WI38 (cell line): ENCODE measurements around the gene HSPB6.

Experiments
- H3K4me3 ChIP-seq: 2 replicates; pipeline ENCODE4 v1.5.1; 2011; ENCODE audit warnings: low read depth, mild to moderate bottlenecking, control low read depth, low read length
- CTCF ChIP-seq: IDR thresholded peaks from 2 replicates; pipeline ENCODE4 v1.5.1; 2012; ENCODE audit warnings: low read depth, mild to moderate bottlenecking, control low read depth, low read length

Gene HSPB6

DNA sequence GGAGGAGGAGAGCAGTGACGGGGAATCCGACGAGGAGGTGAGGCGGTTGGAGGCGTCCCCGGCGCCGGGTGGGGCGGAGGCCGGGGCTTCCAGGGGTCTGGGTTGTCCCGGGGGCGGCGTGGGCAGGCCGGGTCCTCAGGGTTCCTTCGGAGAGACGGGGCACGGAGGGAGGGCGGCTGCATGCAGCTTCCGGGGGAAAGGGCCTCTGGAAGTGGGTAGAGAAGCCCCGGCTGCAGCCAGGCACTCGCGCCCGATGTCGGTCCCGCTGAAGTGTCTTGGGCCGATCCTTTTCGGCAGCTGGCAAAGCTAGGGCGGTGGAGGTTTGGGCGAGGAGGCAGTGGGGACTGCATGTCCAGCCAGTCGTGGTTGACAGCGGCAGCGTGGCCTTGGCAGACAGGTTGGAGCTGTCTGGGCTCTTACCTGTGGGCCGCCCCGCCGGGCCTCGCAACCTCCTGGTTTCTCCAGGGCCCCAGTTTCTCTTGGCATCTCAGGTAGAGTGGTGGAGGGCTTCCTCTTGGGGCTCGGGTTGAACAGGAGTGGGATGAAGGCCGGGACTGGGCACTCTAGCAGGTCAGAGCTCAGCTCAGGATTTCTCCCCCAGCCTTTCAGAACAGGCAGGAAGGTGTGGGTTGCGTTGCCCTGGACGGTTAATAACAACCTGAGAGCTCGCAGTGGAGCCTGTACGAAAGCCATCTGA, 38.3 kb downstream of the HSPB6 start:
- no peak for TF ChIP-seq CTCF
- H3K4me3 ChIP-seq, result peak overlapping the region; percentile 89

GRCh38 chr19:35717665-35718344, 39.0 kb downstream of the HSPB6 start, which contains the start of gene KMT2B:
TSS of gene KMT2B (plus strand) at chr19:35718003. CDS start at chr19:35718019, 16 bp downstream.
- no peak for TF ChIP-seq CTCF

DNA sequence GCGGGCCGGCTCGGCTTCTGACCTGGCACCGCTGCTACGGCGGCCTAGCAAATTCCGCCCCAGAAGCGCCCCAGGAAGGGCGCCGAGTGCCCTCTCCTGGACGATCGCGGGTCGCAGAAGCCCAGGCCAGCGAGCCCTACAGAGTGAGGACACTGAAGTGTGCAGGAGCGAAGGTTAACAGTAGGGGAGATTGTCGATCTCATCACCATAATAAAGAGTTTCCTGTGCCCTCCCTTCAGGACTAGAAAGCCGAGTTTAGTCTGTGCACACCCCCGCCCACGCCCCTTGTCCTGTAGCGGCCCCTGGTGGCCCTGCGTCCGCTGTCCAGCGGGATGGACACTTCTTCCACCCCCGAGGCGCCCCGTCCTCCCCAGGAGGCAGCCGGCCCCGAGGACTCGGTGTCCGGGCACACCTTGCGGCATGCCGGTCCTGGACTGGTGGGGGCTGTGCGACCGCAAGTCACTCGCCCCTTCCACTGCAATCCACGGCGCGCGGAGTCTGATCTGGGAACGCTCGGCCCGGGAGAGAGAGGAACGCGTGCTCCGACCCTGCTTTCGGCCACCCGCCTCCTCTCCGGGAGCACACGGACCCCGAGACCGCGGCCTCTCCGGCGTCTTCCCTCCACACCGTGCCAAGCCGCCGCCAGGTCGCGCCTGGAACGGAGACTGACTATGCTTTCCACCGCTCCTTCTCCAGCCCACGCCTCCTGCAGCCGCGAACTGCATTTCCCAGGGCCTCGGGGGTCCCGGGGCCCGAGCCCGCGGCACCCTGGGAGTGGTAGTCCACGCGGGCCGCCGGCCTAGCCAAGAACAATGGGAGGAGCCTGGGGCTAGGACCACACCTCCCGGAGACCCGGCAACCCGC, 39.8 kb downstream of the HSPB6 start:
- H3K4me3 ChIP-seq, result peak overlapping the region; percentile 78
- TF ChIP-seq CTCF, result peak; percentile 90

More at GRCh38 chr19:35717665-35718344, 39.0 kb downstream of the HSPB6 start, which contains the start of gene KMT2B:
- peak within 1 kb of the TSS; percentile 89 for H3K4me3 ChIP-seq

- no peak for TF ChIP-seq CTCF
- H3K4me3 ChIP-seq, result peak overlapping the region; percentile 78
These were observed 40.6 kb downstream of the HSPB6 start for GRCh38 chr19:35715981-35716800.

DNA sequence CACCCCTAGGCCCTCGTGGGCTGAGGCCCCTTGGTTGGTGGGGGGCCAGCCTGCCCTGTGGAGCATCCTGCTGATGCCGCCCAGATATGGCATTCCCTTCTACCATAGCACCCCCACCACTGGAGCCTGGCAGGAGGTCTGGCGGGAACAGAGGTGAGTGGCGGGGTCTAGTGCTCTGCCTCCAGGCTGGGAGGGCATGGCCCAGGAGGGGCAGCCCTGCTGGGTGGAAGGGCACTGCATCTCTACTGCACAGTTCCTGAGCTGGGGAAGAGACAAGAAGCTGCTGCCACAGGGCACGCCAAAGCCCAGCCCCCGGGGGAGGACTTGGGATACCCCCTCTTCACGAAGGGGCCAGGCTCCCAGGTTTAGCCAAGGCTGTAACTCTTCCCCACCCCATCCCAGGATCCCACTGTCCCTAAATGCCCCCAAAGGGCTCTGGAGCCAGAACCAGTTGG, 41.4 kb downstream of the HSPB6 start:
- TF ChIP-seq CTCF, result no peak
- no peak overlapping the region for H3K4me3 ChIP-seq

DNA sequence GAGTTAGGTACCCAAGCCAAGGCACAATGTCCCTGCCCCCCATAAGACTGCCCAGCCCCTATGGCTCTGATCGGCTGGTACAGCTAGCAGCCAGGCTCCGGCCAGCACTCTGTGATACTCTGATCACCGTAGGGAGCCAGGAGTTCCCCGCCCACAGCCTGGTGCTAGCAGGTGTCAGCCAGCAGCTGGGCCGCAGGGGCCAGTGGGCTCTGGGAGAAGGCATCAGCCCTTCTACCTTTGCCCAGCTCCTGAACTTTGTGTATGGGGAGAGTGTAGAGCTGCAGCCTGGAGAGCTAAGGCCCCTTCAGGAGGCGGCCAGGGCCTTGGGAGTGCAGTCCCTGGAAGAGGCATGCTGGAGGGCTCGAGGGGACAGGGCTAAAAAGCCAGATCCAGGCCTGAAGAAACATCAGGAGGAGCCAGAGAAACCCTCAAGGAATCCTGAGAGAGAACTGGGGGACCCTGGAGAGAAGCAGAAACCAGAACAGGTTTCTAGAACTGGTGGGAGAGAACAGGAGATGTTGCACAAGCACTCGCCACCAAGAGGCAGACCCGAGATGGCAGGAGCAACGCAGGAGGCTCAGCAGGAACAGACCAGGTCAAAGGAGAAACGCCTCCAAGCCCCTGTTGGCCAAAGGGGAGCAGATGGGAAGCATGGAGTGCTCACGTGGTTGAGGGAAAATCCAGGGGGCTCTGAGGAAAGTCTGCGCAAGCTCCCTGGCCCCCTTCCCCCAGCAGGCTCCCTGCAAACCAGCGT, 42.1 kb downstream of the HSPB6 start:
- no peak overlapping the region for H3K4me3 ChIP-seq
- TF ChIP-seq CTCF, result no peak
